K562 (cell line): Measurements from ENCODE around the gene KISS1R. TPM values are rescaled to one million over a fixed set of nuclear protein-coding genes. Genes with fewer than 3 reads are reported as not detected.

Experiments
- ARID1B ChIP-seq: fragments of 450-650 bp; IDR thresholded peaks from 2 replicates; pipeline ENCODE4 v1.6.1; 2016; ENCODE audit warnings: antibody characterized with exemption, mild to moderate bottlenecking, inconsistent platforms
- ATF1 ChIP-seq, 2 experiments: fragments of 450-650 bp in 1 of 2; IDR thresholded peaks; 2 replicates each; pipeline ENCODE4 v1.6.1; 2016; ENCODE audit warnings: missing compliant biosample characterization in 1 of 2, missing genetic modification characterization in 1 of 2
- BCLAF1 ChIP-seq, 2 experiments: fragments of 450-650 bp in 1 of 2; IDR thresholded peaks; 2 replicates each; pipeline ENCODE4 v1.6.1; 2011 to 2017; ENCODE audit warnings: low read depth in 2 of 2, antibody characterized with exemption in 1 of 2, borderline replicate concordance in 1 of 2, low read length in 1 of 2, mild to moderate bottlenecking in 1 of 2, mixed read lengths in 1 of 2; ENCODE audit not compliant: control insufficient read depth in 1 of 2
- CBFA2T3 ChIP-seq: fragments of 450-650 bp; IDR thresholded peaks from 2 replicates; pipeline ENCODE4 v1.6.1; 2017
- CREBBP ChIP-seq: IDR thresholded peaks from one replicate; pipeline ENCODE4 v1.6.1; 2012; ENCODE audit warnings: low read depth, mild to moderate bottlenecking, control low read depth, inconsistent platforms, low read length
- DACH1 ChIP-seq: fragments of 450-650 bp; IDR thresholded peaks from 2 replicates; pipeline ENCODE4 v1.6.1; 2018; ENCODE audit not compliant: partially characterized antibody
- DPF2 ChIP-seq: fragments of 450-650 bp; IDR thresholded peaks from 2 replicates; pipeline ENCODE4 v1.6.1; 2016
- E2F4 ChIP-seq: sonication (generic); formaldehyde crosslinking; IDR thresholded peaks from 2 replicates; pipeline ENCODE4 v1.8.0; 2022; ENCODE audit warnings: mild to moderate bottlenecking, low read depth, missing genetic modification reagents
- ESRRB ChIP-seq: fragments of 250-450 bp; sonication (Bioruptor Pico); IDR thresholded peaks from 2 replicates; pipeline ENCODE4 v1.5.0; 2020; ENCODE audit warnings: mild to moderate bottlenecking, moderate library complexity, borderline replicate concordance
- L3MBTL2 ChIP-seq: fragments of 450-650 bp; IDR thresholded peaks from 2 replicates; pipeline ENCODE4 v1.6.1; 2016; ENCODE audit warnings: mild to moderate bottlenecking, moderate library complexity
- MAZ ChIP-seq, 2 experiments: fragments of 450-650 bp in 1 of 2; sonication (generic) in 1 of 2; formaldehyde crosslinking; IDR thresholded peaks in 1 of 2; conservative IDR thresholded peaks in 1 of 2; 2 replicates each; pipeline versions ENCODE4 v1.4.0 to v1.5.0; 2020; ENCODE audit warnings: mild to moderate bottlenecking in 1 of 2, missing genetic modification reagents in 1 of 2
- MEIS2 ChIP-seq: fragments of 450-650 bp; IDR thresholded peaks from 2 replicates; pipeline ENCODE4 v1.6.1; 2014; ENCODE audit warnings: mild to moderate bottlenecking; ENCODE audit not compliant: partially characterized antibody
- POLR2A ChIP-seq: fragments of 450-650 bp; conservative IDR thresholded peaks from 2 replicates; pipeline ENCODE4 v1.6.1; 2016
- POLR2G ChIP-seq: fragments of 200-400 bp; formaldehyde crosslinking; IDR thresholded peaks from 2 replicates; pipeline ENCODE4 v1.6.1; 2017; ENCODE audit warnings: low read depth, mild to moderate bottlenecking, antibody characterized with exemption, low read length, moderate library complexity
- RCOR1 ChIP-seq, 2 experiments: IDR thresholded peaks; 2 replicates each; pipeline ENCODE4 v1.6.1; 2012; ENCODE audit warnings: low read depth in 2 of 2, low read length in 2 of 2, borderline replicate concordance in 1 of 2, improper control_type of control experiment in 1 of 2
- RFX1 ChIP-seq: fragments of 450-650 bp; IDR thresholded peaks from 2 replicates; pipeline ENCODE4 v1.6.1; 2016; ENCODE audit warnings: mild to moderate bottlenecking, moderate library complexity
- ZNF217 ChIP-seq: sonication (generic); formaldehyde crosslinking; IDR thresholded peaks from 2 replicates; pipeline ENCODE4 v1.8.0; 2022; ENCODE audit warnings: mild to moderate bottlenecking, missing genetic modification reagents
- polyA plus RNA-seq, 8 experiments: library from polyadenylated mRNA; depleted of rRNA in 4 of 8; stranded (reverse) in 5 of 8; unstranded in 3 of 8; fragments of >200 nt; fragmentation: Nextera tagmentation in 2 of 8; fragmentation: Illumina TruSeq in 1 of 8; extraction: Ambion mirVana in 2 of 8; extraction: Trizol in 1 of 8; gene quantifications; 2 replicates each; pipeline versions ENCODE4 v1.2.1 to v1.2.3, GENCODE V29; 2011 to 2014; ENCODE audit warnings: inconsistent platforms in 1 of 8, missing spikeins in 1 of 8
- total RNA-seq, 7 experiments: library from RNA; depleted of rRNA in 6 of 7; stranded (reverse); fragments of >200 nt in 6 of 7; fragmentation: Illumina TruSeq in 2 of 7; extraction: Trizol in 2 of 7; gene quantifications; 2 replicates each; pipeline versions ENCODE4 v1.2.1 to v1.2.3, GENCODE V29; 2011 to 2021; ENCODE audit warnings: low replicate concordance in 1 of 7
- TF ChIP-seq, protein P1 (sequence below): fragments of 250-450 bp; sonication (Bioruptor Pico); IDR thresholded peaks from 2 replicates; pipeline ENCODE4 v1.4.0; 2020; ENCODE audit warnings: mild to moderate bottlenecking, moderate library complexity
- TF ChIP-seq, protein P2 (sequence below), 3 experiments: fragments of 200-800 bp in 1 of 3; sonication (Bioruptor generic) in 1 of 3; sonication (generic) in 1 of 3; formaldehyde crosslinking in 1 of 3; IDR thresholded peaks; 2 replicates each; pipeline versions ENCODE4 v1.6.1 to v1.8.0; 2016 to 2022; ENCODE audit warnings: mild to moderate bottlenecking in 2 of 3, missing compliant biosample characterization in 2 of 3, missing genetic modification characterization in 2 of 3, missing genetic modification reagents in 1 of 3

The KISS1R gene
- total and polyA plus RNA-seq, 9 of the 15 experiments (the other 6 are each of a cell fraction or from before 2014, with no cell fraction given) = 0.37 to 39.4 (median 2.0) TPM

DNA sequence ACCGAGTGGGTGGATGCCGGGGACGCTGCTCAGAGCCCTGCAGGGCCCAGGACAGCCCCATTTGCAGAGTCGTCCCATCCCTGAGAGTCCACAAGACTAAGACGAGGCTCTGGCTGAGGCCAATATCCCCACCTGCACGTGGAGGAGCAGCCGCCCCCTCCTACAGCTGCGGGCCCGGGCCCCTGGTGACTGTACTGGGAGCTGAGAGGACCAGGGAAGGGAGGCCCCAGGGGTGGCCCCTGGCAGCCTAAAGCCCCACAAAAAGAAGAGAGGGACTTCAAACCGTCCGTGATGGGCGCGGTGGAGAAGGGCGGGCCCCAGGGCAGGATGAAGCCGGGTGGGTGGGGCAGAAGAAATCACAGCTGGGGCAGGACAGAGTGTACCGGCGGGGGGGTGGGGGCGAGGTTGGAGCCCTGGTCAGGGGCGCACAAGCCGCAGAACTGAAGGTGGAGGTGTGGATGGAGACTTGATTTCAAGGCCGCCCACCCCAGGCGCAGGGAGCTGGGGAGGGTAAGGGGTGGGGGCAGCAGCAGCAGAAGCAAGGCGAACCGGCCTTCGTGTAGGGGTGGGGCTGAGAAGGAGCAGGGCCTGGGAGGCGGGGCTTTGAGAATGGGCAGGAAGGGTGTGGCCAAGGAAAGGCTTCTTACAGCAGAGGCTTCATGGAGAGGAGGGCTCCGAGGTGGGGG lies 44.7 kb upstream of the KISS1R start (continued):
- TF ChIP-seq, protein P1, sequence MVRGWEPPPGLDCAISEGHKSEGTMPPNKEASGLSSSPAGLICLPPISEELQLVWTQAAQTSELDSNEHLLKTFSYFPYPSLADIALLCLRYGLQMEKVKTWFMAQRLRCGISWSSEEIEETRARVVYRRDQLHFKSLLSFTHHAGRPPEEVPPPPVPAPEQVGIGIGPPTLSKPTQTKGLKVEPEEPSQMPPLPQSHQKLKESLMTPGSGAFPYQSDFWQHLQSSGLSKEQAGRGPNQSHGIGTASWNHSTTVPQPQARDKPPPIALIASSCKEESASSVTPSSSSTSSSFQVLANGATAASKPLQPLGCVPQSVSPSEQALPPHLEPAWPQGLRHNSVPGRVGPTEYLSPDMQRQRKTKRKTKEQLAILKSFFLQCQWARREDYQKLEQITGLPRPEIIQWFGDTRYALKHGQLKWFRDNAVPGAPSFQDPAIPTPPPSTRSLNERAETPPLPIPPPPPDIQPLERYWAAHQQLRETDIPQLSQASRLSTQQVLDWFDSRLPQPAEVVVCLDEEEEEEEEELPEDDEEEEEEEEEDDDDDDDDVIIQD (CRISPR knock-in tag) = no peak
- TF ChIP-seq MAZ (CRISPR knock-in tag; conservative IDR thresholded peaks at IDR 0.05 in 1 of 2, IDR thresholded peaks at IDR 0.05 in 1 of 2) = peak in 1 of 2 experiments; percentile 70; a peak in 2 of 4 replicates
- no peak for TF ChIP-seq E2F4
- TF ChIP-seq RFX1 = no peak
- TF ChIP-seq DACH1 = no peak
- TF ChIP-seq L3MBTL2 = peak; percentile 33; the same call in 1 of the 2 replicates
- TF ChIP-seq ATF1 (CRISPR knock-in tag; IDR thresholded peaks at IDR 0.05) = no peak
- no peak for TF ChIP-seq ATF1 (tag; IDR thresholded peaks at IDR 0.05)
- 0 out of 4 replicates have a peak, but pooled peaks of 1 of the 2 experiments have one; percentile 5 for TF ChIP-seq RCOR1 (IDR thresholded peaks at IDR 0.05; ENCODE audit: borderline replicate concordance in 1 of 2, low read depth in 2 of 2, low read length in 2 of 2)
- TF ChIP-seq ARID1B = 0 out of 2 replicates have a peak, but pooled peaks have one; percentile 18
- no peak for TF ChIP-seq ZNF217 (CRISPR knock-in tag)
- no peak for TF ChIP-seq CREBBP
- TF ChIP-seq, protein P2, sequence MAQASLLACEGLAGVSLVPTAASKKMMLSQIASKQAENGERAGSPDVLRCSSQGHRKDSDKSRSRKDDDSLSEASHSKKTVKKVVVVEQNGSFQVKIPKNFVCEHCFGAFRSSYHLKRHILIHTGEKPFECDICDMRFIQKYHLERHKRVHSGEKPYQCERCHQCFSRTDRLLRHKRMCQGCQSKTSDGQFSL (CRISPR knock-in tag; IDR thresholded peaks at IDR 0.05) = no peak; the same call in 1 of the 2 replicates
- TF ChIP-seq, protein P2 (tag; IDR thresholded peaks at IDR 0.05) = no peak
- no peak for TF ChIP-seq CBFA2T3
- no peak for TF ChIP-seq MEIS2
- no peak for TF ChIP-seq BCLAF1 (IDR thresholded peaks at IDR 0.05; ENCODE audit: borderline replicate concordance in 1 of 2, control insufficient read depth in 1 of 2, low read depth in 2 of 2, low read length in 1 of 2)
- TF ChIP-seq POLR2G = peak; percentile 70
- TF ChIP-seq POLR2A = peak; percentile 41; the same call in 1 of the 2 replicates
- TF ChIP-seq ESRRB = no peak
- TF ChIP-seq DPF2 = 0 out of 2 replicates have a peak, but pooled peaks have one; percentile 11
